GM18873 (cell line): ENCODE results near the gene NUMB.
"Not testable (repeated sequence)": the region's sequence is repeated elsewhere in the genome, so short reads cannot be mapped to it uniquely, and the experiment has no call there.

Experiments
- ATAC-seq: cut with Tn5 transposase; IDR thresholded peaks from one replicate; pipeline ENCODE4 v1.9.1; 2021; ENCODE audit warnings: mild to moderate bottlenecking, moderate library complexity, moderate number of reproducible peaks; ENCODE audit not compliant: unreplicated experiment, low FRiP score

NUMB gene

GRCh38 chr14:73426877-73427276, 31.5 kb downstream of the NUMB start:
- no peak for ATAC-seq

- ATAC-seq = no peak
Observed at GRCh38 chr14:73424453-73424852, 33.9 kb downstream of the NUMB start.

GRCh38 chr14:73423092-73423491, 35.3 kb downstream of the NUMB start:
- ATAC-seq = not testable (repeated sequence)

GRCh38 chr14:73422515-73422914, 35.8 kb downstream of the NUMB start:
- ATAC-seq = no peak

- ATAC-seq = no peak
Observed at GRCh38 chr14:73418227-73418626, 40.1 kb downstream of the NUMB start.

- ATAC-seq = not testable (repeated sequence)
Observed at GRCh38 chr14:73406248-73406647, 52.1 kb downstream of the NUMB start.

- ATAC-seq = no peak
Observed at GRCh38 chr14:73403181-73403752, 55.1 kb downstream of the NUMB start.

GRCh38 chr14:73402579-73402978, 55.8 kb downstream of the NUMB start:
- no peak for ATAC-seq

- ATAC-seq = no peak
Observed at GRCh38 chr14:73397810-73398209, 60.5 kb downstream of the NUMB start.

GRCh38 chr14:73394317-73394716, 64.0 kb downstream of the NUMB start:
- ATAC-seq = no peak

- no peak for ATAC-seq
Observed at GRCh38 chr14:73393375-73393774, 65.0 kb downstream of the NUMB start.

GRCh38 chr14:73392329-73393257, 65.8 kb downstream of the NUMB start:
- ATAC-seq = no peak

GRCh38 chr14:73387860-73388259, 70.5 kb downstream of the NUMB start:
- not testable (repeated sequence) for ATAC-seq

- no peak for ATAC-seq
Observed at GRCh38 chr14:73386342-73386741, 72.0 kb downstream of the NUMB start.

GRCh38 chr14:73385021-73385420, 73.3 kb downstream of the NUMB start:
- ATAC-seq = not testable (repeated sequence)

- ATAC-seq = no peak
Observed at GRCh38 chr14:73383356-73383755, 75.0 kb downstream of the NUMB start.

GRCh38 chr14:73381380-73382013, 76.8 kb downstream of the NUMB start:
- ATAC-seq = no peak

GRCh38 chr14:73376585-73376984, 81.8 kb downstream of the NUMB start:
- ATAC-seq = no peak

- ATAC-seq = no peak
Observed at GRCh38 chr14:73375861-73376260, 82.5 kb downstream of the NUMB start.

- no peak for ATAC-seq
Observed at GRCh38 chr14:73374218-73374617, 84.1 kb downstream of the NUMB start.

GRCh38 chr14:73372529-73372928, 85.8 kb downstream of the NUMB start:
- no peak for ATAC-seq
